ENCODE results near the gene SLC47A2. TPM values are rescaled to one million over a fixed set of nuclear protein-coding genes. Genes with fewer than 3 reads are reported as not detected.
"Not testable (repeated sequence)": the region's sequence is repeated elsewhere in the genome, so short reads cannot be mapped to it uniquely, and the experiment has no call there.

The SLC47A2 gene
- total and polyA plus RNA-seq, 2 donors, result 0.46 TPM; not detected in 1

DNA sequence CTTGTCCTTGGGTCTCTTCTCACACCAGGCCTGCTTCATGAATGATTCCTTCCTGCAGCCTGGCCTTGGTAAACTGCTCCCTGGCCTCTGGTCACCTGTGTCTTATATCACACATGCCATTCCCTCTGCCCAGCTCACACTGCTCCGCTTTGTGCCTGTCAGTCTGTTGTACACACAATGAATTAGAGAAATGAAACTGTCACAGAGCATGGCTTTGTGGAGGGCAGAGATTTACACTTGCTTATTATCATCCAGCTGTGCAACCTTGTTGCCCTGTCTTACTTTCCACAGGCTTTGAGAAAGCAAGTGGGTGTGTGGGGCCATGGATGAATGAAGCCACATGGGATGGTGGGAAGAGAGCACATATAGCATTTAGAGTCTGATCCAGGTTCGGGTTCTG, 45.5 kb downstream of the SLC47A2 start:
- WGBS, result 94% methylated on average over 2 of the region's 2 CpGs
- Histone ChIP-seq H3K4me1 (ENCODE audit: control insufficient read depth in 2 of 2, insufficient read depth in 2 of 2, low read length in 2 of 2) (no peaks in the 10 kb centered on the region), H3K27me3 (ENCODE audit: control insufficient read depth in 2 of 2, insufficient read depth in 1 of 2, low read length in 1 of 2) (no peaks in the 10 kb centered on the region), H3K27ac (ENCODE audit: low read depth in 1 of 2, low read length in 1 of 2) (no peak overlapping the region), H3K4me3 (ENCODE audit: low read length in 2 of 2) (no peak overlapping the region), H3K9me3 (ENCODE audit: control insufficient read depth in 2 of 2, insufficient read depth in 1 of 2, low read length in 1 of 2) (no peaks in the 10 kb centered on the region), H3K36me3 (ENCODE audit: control insufficient read depth in 2 of 2, insufficient read depth in 2 of 2, low read length in 1 of 2) (peaks cover 0 to 3% of the 10 kb centered on the region in 2 donors)
- DNase-seq (ENCODE audit: low read depth in 6 of 9, low spot score in 9 of 9), result no peak

DNA sequence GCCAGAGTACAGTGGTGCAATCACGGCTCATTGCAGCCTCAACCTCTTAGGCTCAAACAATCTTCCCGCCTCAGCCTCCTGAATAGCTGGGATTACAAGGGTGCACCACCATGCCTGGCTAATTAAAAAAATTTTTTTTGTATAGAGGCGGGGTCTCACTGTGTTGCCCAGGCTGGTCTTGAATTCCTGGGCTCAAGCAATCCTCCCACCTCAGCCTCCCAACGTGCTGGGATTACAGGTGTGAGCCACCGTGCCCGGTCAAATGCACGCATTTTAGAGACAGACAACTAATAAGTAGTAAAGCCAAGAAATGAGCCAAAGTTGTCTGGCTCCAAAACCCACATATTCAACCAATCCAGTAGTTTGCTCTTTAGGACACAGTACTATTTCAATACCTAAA, 46.7 kb downstream of the SLC47A2 start:
- H3K9me3 ChIP-seq (ENCODE audit: control insufficient read depth in 2 of 2, insufficient read depth in 1 of 2, low read length in 1 of 2), result not testable (repeated sequence)

DNA sequence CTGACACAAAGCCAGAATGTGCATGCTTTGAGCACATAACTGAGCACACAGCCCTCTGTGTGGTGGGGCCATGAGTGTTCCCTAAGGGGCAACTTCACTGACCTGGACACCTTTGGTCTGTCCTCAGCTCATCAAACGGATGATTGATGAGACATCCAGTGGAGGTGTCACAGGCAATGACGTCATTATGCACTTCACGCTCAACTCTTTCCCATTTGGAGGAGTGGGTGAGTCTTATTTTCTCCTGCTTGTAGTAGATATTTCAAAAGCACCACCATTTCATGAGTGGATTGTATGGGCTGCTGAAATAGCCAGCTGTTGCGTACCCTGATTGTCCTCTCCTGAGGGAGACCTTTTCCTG, 51.6 kb downstream of the SLC47A2 start:
- Histone ChIP-seq H3K27ac (ENCODE audit: low read depth in 1 of 2, low read length in 1 of 2) (no peak overlapping the region), H3K4me3 (ENCODE audit: low read length in 2 of 2) (no peak overlapping the region), H3K36me3 (ENCODE audit: control insufficient read depth in 2 of 2, insufficient read depth in 2 of 2, low read length in 1 of 2) (peaks cover 0 to 2% of the 10 kb centered on the region in 2 donors), H3K9me3 (ENCODE audit: control insufficient read depth in 2 of 2, insufficient read depth in 1 of 2, low read length in 1 of 2) (no peaks in the 10 kb centered on the region), H3K27me3 (ENCODE audit: control insufficient read depth in 2 of 2, insufficient read depth in 1 of 2, low read length in 1 of 2) (no peaks in the 10 kb centered on the region), H3K4me1 (ENCODE audit: control insufficient read depth in 2 of 2, insufficient read depth in 2 of 2, low read length in 2 of 2) (no peaks in the 10 kb centered on the region)
- WGBS, result 98% methylated on average over 4 of the region's 4 CpGs
- no peak for DNase-seq (ENCODE audit: low read depth in 6 of 9, low spot score in 9 of 9)

More for the DNA sequence above, 46.7 kb downstream of the SLC47A2 start:
- H3K27ac ChIP-seq (ENCODE audit: low read depth in 1 of 2, low read length in 1 of 2); H3K4me1 ChIP-seq (ENCODE audit: control insufficient read depth in 2 of 2, insufficient read depth in 2 of 2, low read length in 2 of 2); DNase-seq (ENCODE audit: low read depth in 6 of 9, low spot score in 9 of 9); H3K4me3 ChIP-seq (ENCODE audit: low read length in 2 of 2); H3K27me3 ChIP-seq (ENCODE audit: control insufficient read depth in 2 of 2, insufficient read depth in 1 of 2, low read length in 1 of 2); H3K36me3 ChIP-seq (ENCODE audit: control insufficient read depth in 2 of 2, insufficient read depth in 2 of 2, low read length in 1 of 2): not testable (repeated sequence)
- 97% methylated on average over 7 of the region's 7 CpGs for WGBS

DNA sequence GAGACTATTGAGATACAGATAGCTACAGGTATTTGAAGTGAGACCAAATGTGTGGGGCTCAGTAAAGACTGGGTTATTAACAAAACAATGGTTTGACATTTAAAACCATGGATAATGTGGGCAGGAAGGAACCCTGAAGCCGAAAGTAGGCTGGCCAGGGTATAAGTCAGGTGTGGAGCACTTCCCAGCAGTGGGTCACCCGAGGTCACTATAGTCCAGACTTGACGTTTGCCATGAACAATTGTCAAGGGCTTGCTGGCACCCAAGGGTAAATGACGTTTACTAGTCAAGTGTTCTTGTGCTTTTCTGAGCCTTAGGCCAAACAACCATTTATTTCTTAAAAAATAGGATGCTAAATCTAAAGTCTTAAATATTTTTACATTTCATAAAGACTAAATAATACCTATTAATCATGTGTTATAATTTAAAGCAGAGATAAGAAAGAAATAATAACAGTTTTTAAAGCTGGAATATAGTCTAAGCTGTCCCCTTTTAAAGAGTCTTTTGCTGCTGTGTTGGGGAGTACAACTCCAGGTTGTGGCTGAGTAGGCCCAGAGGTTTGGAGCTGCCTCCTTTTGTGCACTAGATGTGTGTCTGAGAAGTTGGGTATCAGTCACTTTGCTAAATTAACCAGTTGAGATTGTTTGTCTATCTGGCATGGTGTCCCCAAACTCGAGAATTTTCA, 52.1 kb downstream of the SLC47A2 start:
- DNase-seq (ENCODE audit: low read depth in 6 of 9, low spot score in 9 of 9), result no peak
- no peaks in the 10 kb centered on the region for H3K9me3 ChIP-seq (ENCODE audit: control insufficient read depth in 2 of 2, insufficient read depth in 1 of 2, low read length in 1 of 2)
- H3K4me3 ChIP-seq (ENCODE audit: low read length in 2 of 2), result no peak overlapping the region
- no peak overlapping the region for H3K27ac ChIP-seq (ENCODE audit: low read depth in 1 of 2, low read length in 1 of 2)
- no peaks in the 10 kb centered on the region for H3K4me1 ChIP-seq (ENCODE audit: control insufficient read depth in 2 of 2, insufficient read depth in 2 of 2, low read length in 2 of 2)
- 93% methylated on average over 5 of the region's 5 CpGs for WGBS
- peaks cover 0 to 2% of the 10 kb centered on the region in 2 donors for H3K36me3 ChIP-seq (ENCODE audit: control insufficient read depth in 2 of 2, insufficient read depth in 2 of 2, low read length in 1 of 2)
- no peaks in the 10 kb centered on the region for H3K27me3 ChIP-seq (ENCODE audit: control insufficient read depth in 2 of 2, insufficient read depth in 1 of 2, low read length in 1 of 2)

DNA sequence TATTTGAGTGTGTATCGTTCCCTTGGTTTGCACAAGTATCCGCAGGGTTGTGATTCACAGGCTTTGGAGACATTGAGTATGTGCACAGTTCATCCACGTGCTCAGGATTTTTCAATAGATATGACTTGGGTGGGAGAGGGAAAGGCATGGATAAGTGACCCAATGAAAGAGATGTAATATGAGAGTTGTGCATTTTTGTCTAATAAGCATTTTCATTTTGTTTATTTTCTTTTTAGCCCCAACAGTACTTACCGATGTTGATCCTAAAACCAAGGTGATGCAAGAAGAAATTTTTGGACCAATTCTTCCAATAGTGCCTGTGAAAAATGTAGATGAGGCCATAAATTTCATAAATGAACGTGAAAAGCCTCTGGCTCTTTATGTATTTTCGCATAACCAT, 53.3 kb downstream of the SLC47A2 start:
- Histone ChIP-seq H3K27me3 (ENCODE audit: control insufficient read depth in 2 of 2, insufficient read depth in 1 of 2, low read length in 1 of 2) (no peaks in the 10 kb centered on the region), H3K4me1 (ENCODE audit: control insufficient read depth in 2 of 2, insufficient read depth in 2 of 2, low read length in 2 of 2) (no peaks in the 10 kb centered on the region), H3K9me3 (ENCODE audit: control insufficient read depth in 2 of 2, insufficient read depth in 1 of 2, low read length in 1 of 2) (no peaks in the 10 kb centered on the region), H3K36me3 (ENCODE audit: control insufficient read depth in 2 of 2, insufficient read depth in 2 of 2, low read length in 1 of 2) (peaks cover 0 to 2% of the 10 kb centered on the region in 2 donors), H3K27ac (ENCODE audit: low read depth in 1 of 2, low read length in 1 of 2) (no peak overlapping the region), H3K4me3 (ENCODE audit: low read length in 2 of 2) (no peak overlapping the region)
- no peak for DNase-seq (ENCODE audit: low read depth in 6 of 9, low spot score in 9 of 9)
- 98% methylated on average over 6 of the region's 6 CpGs for whole genome bisulfite sequencing

DNA sequence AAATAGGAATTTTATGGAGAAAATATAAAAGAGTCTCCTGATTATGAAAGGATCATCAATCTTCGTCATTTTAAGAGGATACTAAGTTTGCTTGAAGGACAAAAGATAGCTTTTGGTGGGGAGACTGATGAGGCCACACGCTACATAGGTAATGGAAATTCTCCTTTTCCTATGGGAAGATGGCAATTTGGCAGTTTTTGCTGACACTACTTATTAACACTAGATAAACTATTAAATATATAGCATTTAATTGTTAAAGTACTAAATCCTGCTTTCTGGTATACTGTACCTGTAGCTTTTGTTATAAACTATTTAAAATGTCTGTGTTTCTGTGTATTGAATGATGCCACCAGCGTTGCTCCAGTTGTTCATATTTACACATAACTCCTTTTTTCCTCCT, 55.3 kb downstream of the SLC47A2 start:
- Histone ChIP-seq H3K4me3 (ENCODE audit: low read length in 2 of 2) (no peak overlapping the region), H3K36me3 (ENCODE audit: control insufficient read depth in 2 of 2, insufficient read depth in 2 of 2, low read length in 1 of 2) (peaks cover 0 to 2% of the 10 kb centered on the region in 2 donors), H3K27me3 (ENCODE audit: control insufficient read depth in 2 of 2, insufficient read depth in 1 of 2, low read length in 1 of 2) (no peaks in the 10 kb centered on the region), H3K27ac (ENCODE audit: low read depth in 1 of 2, low read length in 1 of 2) (no peak overlapping the region), H3K4me1 (ENCODE audit: control insufficient read depth in 2 of 2, insufficient read depth in 2 of 2, low read length in 2 of 2) (no peaks in the 10 kb centered on the region), H3K9me3 (ENCODE audit: control insufficient read depth in 2 of 2, insufficient read depth in 1 of 2, low read length in 1 of 2) (no peaks in the 10 kb centered on the region)
- WGBS, result 97% methylated on average over 3 of the region's 3 CpGs
- no peak for DNase-seq (ENCODE audit: low read depth in 6 of 9, low spot score in 9 of 9)

DNA sequence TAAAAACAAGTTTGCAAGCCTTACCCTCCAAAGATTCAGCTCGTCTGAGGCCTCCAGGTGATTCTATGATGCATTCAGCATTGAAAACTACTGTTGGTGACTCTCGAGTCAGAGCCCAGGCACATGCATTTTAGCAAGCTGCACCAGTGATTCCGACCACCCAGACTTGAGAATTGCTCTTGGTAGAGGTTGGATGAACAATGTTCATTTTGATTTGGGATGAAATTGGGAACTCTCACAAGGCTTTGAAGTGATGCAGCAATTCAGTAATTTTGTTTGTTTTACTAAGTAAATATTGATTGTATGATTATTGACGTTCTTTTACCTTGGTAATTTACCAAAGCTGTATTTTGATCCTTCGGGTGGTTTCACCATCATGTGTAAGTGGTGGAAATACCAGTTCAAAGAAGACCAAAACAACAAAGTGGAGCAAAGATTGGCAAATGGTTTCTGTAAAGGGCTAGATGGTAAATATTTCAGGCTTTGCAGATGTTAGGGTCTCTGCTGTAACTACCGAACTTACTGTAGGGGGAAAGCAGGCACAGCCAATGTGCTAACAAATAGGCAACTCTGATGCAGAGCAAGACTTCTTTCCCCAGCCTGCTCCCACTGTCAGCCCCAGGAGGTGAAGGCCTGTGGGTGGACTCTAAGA, 56.0 kb downstream of the SLC47A2 start:
- WGBS, result 97% methylated on average over 6 of the region's 6 CpGs
- Histone ChIP-seq H3K4me3 (ENCODE audit: low read length in 2 of 2) (no peak overlapping the region), H3K9me3 (ENCODE audit: control insufficient read depth in 2 of 2, insufficient read depth in 1 of 2, low read length in 1 of 2) (no peaks in the 10 kb centered on the region), H3K36me3 (ENCODE audit: control insufficient read depth in 2 of 2, insufficient read depth in 2 of 2, low read length in 1 of 2) (peaks cover 0 to 2% of the 10 kb centered on the region in 2 donors), H3K27ac (ENCODE audit: low read depth in 1 of 2, low read length in 1 of 2) (no peak overlapping the region), H3K4me1 (ENCODE audit: control insufficient read depth in 2 of 2, insufficient read depth in 2 of 2, low read length in 2 of 2) (no peaks in the 10 kb centered on the region), H3K27me3 (ENCODE audit: control insufficient read depth in 2 of 2, insufficient read depth in 1 of 2, low read length in 1 of 2) (no peaks in the 10 kb centered on the region)
- no peak for DNase-seq (ENCODE audit: low read depth in 6 of 9, low spot score in 9 of 9)

DNA sequence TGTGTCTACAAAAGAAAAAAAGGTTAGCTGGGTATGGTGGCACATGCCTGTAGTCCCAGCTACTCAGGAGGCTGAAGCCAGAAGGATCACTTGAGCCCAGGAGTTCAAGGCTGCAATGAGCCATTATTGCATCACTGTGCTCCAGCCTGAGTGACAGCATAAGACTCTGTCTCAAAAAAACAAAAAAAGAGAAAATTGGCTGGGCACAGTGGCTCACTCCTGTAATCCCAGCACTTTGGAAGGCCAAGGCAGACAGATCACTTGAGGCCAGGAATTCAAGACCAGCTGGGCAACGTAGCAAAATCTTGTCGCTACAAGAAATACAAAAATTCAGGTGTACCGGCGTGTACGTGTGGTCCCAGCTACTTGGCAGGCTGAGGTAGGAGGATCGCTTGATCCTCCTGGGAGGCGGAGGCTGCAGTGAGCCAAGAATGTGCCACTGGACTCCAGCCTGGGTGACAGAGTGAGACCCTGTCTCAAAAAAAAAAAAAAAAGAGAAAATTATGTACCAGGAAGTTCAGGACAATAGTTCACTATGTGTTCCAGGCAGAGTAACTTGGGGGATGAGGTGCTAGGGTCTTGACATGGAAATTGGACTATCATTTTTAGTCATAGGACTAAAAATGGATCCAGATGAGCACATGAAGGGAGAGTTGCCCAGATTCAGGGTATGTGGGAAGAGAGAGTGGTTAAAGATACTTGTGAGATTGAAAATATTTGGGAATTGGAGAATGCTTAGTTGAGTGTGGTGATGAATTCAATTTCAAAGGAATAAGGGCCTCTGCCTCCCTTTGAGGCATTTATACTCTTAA, 56.8 kb downstream of the SLC47A2 start:
- Histone ChIP-seq H3K4me1 (ENCODE audit: control insufficient read depth in 2 of 2, insufficient read depth in 2 of 2, low read length in 2 of 2) (no peaks in the 10 kb centered on the region), H3K9me3 (ENCODE audit: control insufficient read depth in 2 of 2, insufficient read depth in 1 of 2, low read length in 1 of 2) (no peaks in the 10 kb centered on the region), H3K27me3 (ENCODE audit: control insufficient read depth in 2 of 2, insufficient read depth in 1 of 2, low read length in 1 of 2) (no peaks in the 10 kb centered on the region), H3K36me3 (ENCODE audit: control insufficient read depth in 2 of 2, insufficient read depth in 2 of 2, low read length in 1 of 2) (no peaks in the 10 kb centered on the region), H3K4me3 (ENCODE audit: low read length in 2 of 2) (no peak overlapping the region), H3K27ac (ENCODE audit: low read depth in 1 of 2, low read length in 1 of 2) (no peak overlapping the region)
- DNase-seq (ENCODE audit: low read depth in 6 of 9, low spot score in 9 of 9), result no peak
- 93% methylated on average over 7 of the region's 7 CpGs for WGBS
